Measurements from ENCODE around the gene CDH12. TPM values are rescaled to one million over a fixed set of nuclear protein-coding genes. Genes with fewer than 3 reads are reported as not detected.

The CDH12 gene
- total RNA-seq, 2 experiments from 2014 or later, result not detected

DNA sequence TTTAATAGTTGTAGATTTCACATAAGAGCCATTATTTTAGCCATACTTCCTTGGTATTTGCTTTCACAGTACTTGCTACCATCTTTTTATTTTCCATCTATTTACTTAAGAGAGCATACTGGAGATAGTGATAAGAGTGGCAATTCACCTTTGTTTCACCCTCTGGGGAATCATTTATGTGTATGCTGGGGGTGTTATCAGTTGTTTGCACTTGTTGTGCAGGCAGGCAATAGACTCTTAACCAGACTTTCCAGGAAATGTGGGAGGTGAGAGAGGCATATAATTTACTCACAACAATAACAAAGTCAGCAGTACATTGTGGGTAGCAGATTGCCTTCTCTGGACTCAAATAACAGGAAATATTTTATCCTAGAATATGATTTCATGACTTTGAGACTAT, 1018.3 kb downstream of the CDH12 start:
- H3K4me1 Mint-ChIP-seq (ENCODE audit: low read depth), result no peaks in the 10 kb centered on the region
- ChIA-PET POLR2A (no interaction called here), CTCF (interaction anchor here (1.3 kb wide), 1 partner anchor 8 kb away, joined by 3 read pairs; no protein-coding TSS in a partner anchor)
- H3K27ac Mint-ChIP-seq, result no peak overlapping the region
- ATAC-seq (no peak), DNase-seq (no peak)
- H3K4me3 Mint-ChIP-seq, result no peak overlapping the region
- no peaks in the 10 kb centered on the region for H3K27me3 Mint-ChIP-seq (ENCODE audit: low read depth)
- H3K9me3 Mint-ChIP-seq (ENCODE audit: insufficient read depth), result peaks cover 15% of the 10 kb centered on the region
- H3K36me3 Mint-ChIP-seq (ENCODE audit: low read depth), result no peaks in the 10 kb centered on the region

- ATAC-seq, result no peak
- no peaks in the 10 kb centered on the region for H3K9me3 Mint-ChIP-seq (ENCODE audit: insufficient read depth)
- H3K4me3 Mint-ChIP-seq, result no peak overlapping the region
- DNase-seq, result no peak
- H3K27me3 Mint-ChIP-seq (ENCODE audit: low read depth), result no peaks in the 10 kb centered on the region
- H3K27ac Mint-ChIP-seq, result no peak overlapping the region
- no peaks in the 10 kb centered on the region for H3K4me1 Mint-ChIP-seq (ENCODE audit: low read depth)
- no peaks in the 10 kb centered on the region for H3K36me3 Mint-ChIP-seq (ENCODE audit: low read depth)
- POLR2A ChIA-PET, result no interaction called here
- CTCF ChIA-PET, result no interaction called here
Measured at GRCh38 chr5:21831145-21831787, 1021.9 kb downstream of the CDH12 start.

- POLR2A ChIA-PET, result no interaction called here
- H3K36me3 Mint-ChIP-seq (ENCODE audit: low read depth), result no peaks in the 10 kb centered on the region
- DNase-seq (no peak), ATAC-seq (no peak)
- H3K4me3 Mint-ChIP-seq, result no peak overlapping the region
- no peaks in the 10 kb centered on the region for H3K27me3 Mint-ChIP-seq (ENCODE audit: low read depth)
- CTCF ChIA-PET, result interaction anchor here (1.1 kb wide), 1 partner anchor 9 kb away, joined by 3 read pairs; no protein-coding TSS in a partner anchor
- H3K4me1 Mint-ChIP-seq (ENCODE audit: low read depth), result no peaks in the 10 kb centered on the region
- H3K27ac Mint-ChIP-seq, result no peak overlapping the region
- H3K9me3 Mint-ChIP-seq (ENCODE audit: insufficient read depth), result no peaks in the 10 kb centered on the region
Measured at GRCh38 chr5:21826884-21827283, 1026.3 kb downstream of the CDH12 start.

- ChIA-PET POLR2A (no interaction called here), CTCF (no interaction called here)
- ATAC-seq, result no peak
- DNase-seq, result no peak
- Mint-ChIP-seq H3K27me3 (ENCODE audit: low read depth) (no peaks in the 10 kb centered on the region), H3K36me3 (ENCODE audit: low read depth) (no peaks in the 10 kb centered on the region), H3K27ac (no peak overlapping the region), H3K4me1 (ENCODE audit: low read depth) (no peaks in the 10 kb centered on the region), H3K4me3 (no peak overlapping the region), H3K9me3 (ENCODE audit: insufficient read depth) (no peaks in the 10 kb centered on the region)
Measured at GRCh38 chr5:21823588-21823987, 1029.6 kb downstream of the CDH12 start.

- CTCF ChIA-PET, result no interaction called here
- no peak overlapping the region for H3K4me3 Mint-ChIP-seq
- no peaks in the 10 kb centered on the region for H3K36me3 Mint-ChIP-seq (ENCODE audit: low read depth)
- POLR2A ChIA-PET, result no interaction called here
- no peaks in the 10 kb centered on the region for H3K9me3 Mint-ChIP-seq (ENCODE audit: insufficient read depth)
- no peaks in the 10 kb centered on the region for H3K4me1 Mint-ChIP-seq (ENCODE audit: low read depth)
- ATAC-seq (no peak), DNase-seq (no peak)
- H3K27me3 Mint-ChIP-seq (ENCODE audit: low read depth), result no peaks in the 10 kb centered on the region
- H3K27ac Mint-ChIP-seq, result no peak overlapping the region
Measured at GRCh38 chr5:21823076-21823574, 1030.0 kb downstream of the CDH12 start.

GRCh38 chr5:21820527-21820926, 1032.6 kb downstream of the CDH12 start:
- POLR2A ChIA-PET, result no interaction called here
- H3K9me3 Mint-ChIP-seq (ENCODE audit: insufficient read depth), result no peaks in the 10 kb centered on the region
- DNase-seq, result no peak
- ATAC-seq, result no peak
- H3K4me1 Mint-ChIP-seq (ENCODE audit: low read depth), result peaks cover 3% of the 10 kb centered on the region
- H3K27me3 Mint-ChIP-seq (ENCODE audit: low read depth), result no peaks in the 10 kb centered on the region
- H3K4me3 Mint-ChIP-seq, result no peak overlapping the region
- no peaks in the 10 kb centered on the region for H3K36me3 Mint-ChIP-seq (ENCODE audit: low read depth)
- CTCF ChIA-PET, result no interaction called here
- H3K27ac Mint-ChIP-seq, result no peak overlapping the region

DNA sequence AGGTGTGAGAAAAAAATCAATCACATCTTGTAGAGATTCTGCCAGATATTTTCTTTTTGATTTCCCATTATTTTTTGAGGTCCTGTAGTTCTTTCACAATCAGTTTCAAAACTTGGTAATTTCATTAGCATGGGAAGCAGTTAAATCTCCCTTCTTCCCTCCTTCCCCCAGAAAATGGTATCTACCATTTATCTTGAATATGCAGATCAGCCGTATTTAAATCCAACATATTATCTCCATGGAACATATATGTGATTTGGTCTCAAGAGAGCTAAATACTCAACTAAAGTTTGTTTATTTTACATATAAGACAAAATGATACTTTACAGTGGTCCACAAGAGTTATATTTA, 1034.8 kb downstream of the CDH12 start:
- ChIA-PET POLR2A (no interaction called here), CTCF (no interaction called here)
- no peaks in the 10 kb centered on the region for H3K9me3 Mint-ChIP-seq (ENCODE audit: insufficient read depth)
- no peak overlapping the region for H3K4me3 Mint-ChIP-seq
- no peak for DNase-seq
- ATAC-seq, result no peak
- no peak overlapping the region for H3K27ac Mint-ChIP-seq
- H3K27me3 Mint-ChIP-seq (ENCODE audit: low read depth), result no peaks in the 10 kb centered on the region
- H3K4me1 Mint-ChIP-seq (ENCODE audit: low read depth), result peaks cover 3% of the 10 kb centered on the region
- no peaks in the 10 kb centered on the region for H3K36me3 Mint-ChIP-seq (ENCODE audit: low read depth)

- DNase-seq (no peak), ATAC-seq (no peak)
- H3K4me1 Mint-ChIP-seq (ENCODE audit: low read depth), result peaks cover 3% of the 10 kb centered on the region
- H3K4me3 Mint-ChIP-seq, result peak overlapping the region; percentile 34
- H3K27ac Mint-ChIP-seq, result no peak overlapping the region
- CTCF ChIA-PET, result no interaction called here
- POLR2A ChIA-PET, result no interaction called here
- H3K36me3 Mint-ChIP-seq (ENCODE audit: low read depth), result no peaks in the 10 kb centered on the region
- H3K27me3 Mint-ChIP-seq (ENCODE audit: low read depth), result no peaks in the 10 kb centered on the region
- no peaks in the 10 kb centered on the region for H3K9me3 Mint-ChIP-seq (ENCODE audit: insufficient read depth)
Measured at GRCh38 chr5:21817668-21818369, 1035.3 kb downstream of the CDH12 start.

- Mint-ChIP-seq H3K9me3 (ENCODE audit: insufficient read depth) (no peaks in the 10 kb centered on the region), H3K27me3 (ENCODE audit: low read depth) (no peaks in the 10 kb centered on the region), H3K36me3 (ENCODE audit: low read depth) (no peaks in the 10 kb centered on the region), H3K4me1 (ENCODE audit: low read depth) (no peaks in the 10 kb centered on the region), H3K27ac (no peak overlapping the region), H3K4me3 (no peak overlapping the region)
- ATAC-seq (no peak), DNase-seq (no peak)
- CTCF ChIA-PET, result no interaction called here
- POLR2A ChIA-PET, result no interaction called here
Measured at GRCh38 chr5:21810737-21811316, 1042.3 kb downstream of the CDH12 start.

- POLR2A ChIA-PET, result no interaction called here
- Mint-ChIP-seq H3K36me3 (ENCODE audit: low read depth) (no peaks in the 10 kb centered on the region), H3K27me3 (ENCODE audit: low read depth) (no peaks in the 10 kb centered on the region), H3K9me3 (ENCODE audit: insufficient read depth) (no peaks in the 10 kb centered on the region), H3K4me1 (ENCODE audit: low read depth) (no peaks in the 10 kb centered on the region), H3K4me3 (no peak overlapping the region), H3K27ac (no peak overlapping the region)
- DNase-seq (no peak), ATAC-seq (no peak)
- CTCF ChIA-PET, result no interaction called here
Measured at GRCh38 chr5:21809611-21810010, 1043.5 kb downstream of the CDH12 start.

DNA sequence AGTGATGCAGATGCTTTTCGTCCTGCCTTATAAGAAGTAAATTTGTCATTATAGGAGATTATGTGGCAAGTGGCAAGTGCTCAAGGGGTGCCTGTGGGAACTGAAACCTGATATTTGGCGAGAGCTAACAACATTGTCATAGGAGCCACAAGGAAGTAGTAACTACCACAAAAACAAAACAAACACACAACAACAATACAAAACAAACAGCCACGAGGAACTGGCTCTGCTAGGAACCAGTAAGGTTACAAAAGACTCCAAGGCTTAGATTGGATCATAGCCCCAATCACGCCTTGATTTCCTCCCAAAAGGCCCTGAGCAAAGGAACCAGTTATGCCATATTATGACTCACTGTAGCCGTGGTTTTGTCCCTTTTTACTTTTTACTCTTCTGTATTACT, 1045.2 kb downstream of the CDH12 start:
- H3K27me3 Mint-ChIP-seq (ENCODE audit: low read depth), result no peaks in the 10 kb centered on the region
- ChIA-PET CTCF (no interaction called here), POLR2A (no interaction called here)
- H3K36me3 Mint-ChIP-seq (ENCODE audit: low read depth), result no peaks in the 10 kb centered on the region
- H3K4me1 Mint-ChIP-seq (ENCODE audit: low read depth), result no peaks in the 10 kb centered on the region
- no peak overlapping the region for H3K27ac Mint-ChIP-seq
- no peak overlapping the region for H3K4me3 Mint-ChIP-seq
- ATAC-seq, result no peak
- no peaks in the 10 kb centered on the region for H3K9me3 Mint-ChIP-seq (ENCODE audit: insufficient read depth)
- DNase-seq, result no peak

DNA sequence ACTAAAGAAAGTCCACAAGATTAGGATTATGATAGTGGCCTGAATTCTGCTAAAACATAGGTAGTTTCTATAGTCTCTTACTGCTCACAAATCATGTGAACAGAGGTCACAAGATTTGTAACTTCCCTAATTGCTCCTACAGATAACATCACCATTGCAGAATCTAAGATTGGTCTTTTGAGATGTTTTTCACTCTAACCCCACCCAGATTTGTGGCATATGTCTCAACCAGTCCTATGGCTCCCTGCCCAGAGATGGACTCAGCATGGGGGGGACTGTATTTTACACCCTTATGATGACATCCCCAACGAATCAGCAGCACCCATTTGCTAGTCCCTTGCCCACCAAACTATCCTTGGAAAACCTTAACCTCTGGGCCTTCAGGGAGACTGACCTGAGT, 1046.2 kb downstream of the CDH12 start:
- H3K4me3 Mint-ChIP-seq, result no peak overlapping the region
- ATAC-seq (no peak), DNase-seq (no peak)
- ChIA-PET CTCF (no interaction called here), POLR2A (no interaction called here)
- no peaks in the 10 kb centered on the region for H3K9me3 Mint-ChIP-seq (ENCODE audit: insufficient read depth)
- no peaks in the 10 kb centered on the region for H3K4me1 Mint-ChIP-seq (ENCODE audit: low read depth)
- H3K27me3 Mint-ChIP-seq (ENCODE audit: low read depth), result no peaks in the 10 kb centered on the region
- no peaks in the 10 kb centered on the region for H3K36me3 Mint-ChIP-seq (ENCODE audit: low read depth)
- H3K27ac Mint-ChIP-seq, result no peak overlapping the region

Data from activated CD8-positive, alpha-beta T cell treated with anti-CD3 and anti-CD28 coated beads, Interleukin-2, amount 10 ng/mL, durations not matched to agents 7 days and 5 days (primary cell).